Measurements from ENCODE around the gene KCNAB2. TPM values are rescaled to one million over a fixed set of nuclear protein-coding genes. Genes with fewer than 3 reads are reported as not detected.

The KCNAB2 gene
- polyA plus RNA-seq, 1 of the 3 experiments (the other 2 are of a cell fraction) = 7.6 TPM

GRCh38 chr1:6090288-6090687 is 44.6 kb downstream of the KCNAB2 start:
- Histone ChIP-seq H4K20me1 (ENCODE audit: insufficient read depth) (no peaks in the 10 kb centered on the region), H3K27me3 (ENCODE audit: insufficient read depth) (no peaks in the 10 kb centered on the region), H3K4me1 (ENCODE audit: control insufficient read depth in 1 of 2, insufficient read depth in 2 of 2, low read depth in 1 of 2, low read length in 1 of 2) (no peaks in the 10 kb centered on the region), H3K9ac (no peak overlapping the region), H3F3A (replicated peaks; ENCODE audit: insufficient read depth) (no peaks in the 10 kb centered on the region), H2AFZ (ENCODE audit: low read depth) (no peak overlapping the region), H3K9me3 (no peaks in the 10 kb centered on the region), H3K79me2 (ENCODE audit: insufficient read depth) (no peaks in the 10 kb centered on the region), H3K4me2 (no peak overlapping the region), H3K4me3 (ENCODE audit: low read depth in 2 of 2, low read length in 1 of 2) (no peak overlapping the region), H3K27ac (ENCODE audit: low read depth in 2 of 2, low read length in 1 of 2) (no peak overlapping the region), H3K36me3 (replicated peaks in 1 of 2; ENCODE audit: control insufficient read depth in 1 of 2, insufficient read depth in 2 of 2, low read length in 1 of 2) (no peaks in the 10 kb centered on the region), H3K9me2 (no peaks in the 10 kb centered on the region)
- WGBS (ENCODE audit: low lambda C conversion rate) = 86% methylated on average over 7 of the region's 18 CpGs
- no peak for DNase-seq
- ChIA-PET POLR2A (no interaction called here), CTCF (interaction anchor here (1.2 kb wide), 1 partner anchor 8 kb away, joined by 7 read pairs; no protein-coding TSS in a partner anchor)
- TF ChIP-seq RFX5 (IDR thresholded peaks at IDR 0.05; ENCODE audit: low read length) (no peak), SMC3 (IDR thresholded peaks at IDR 0.05; ENCODE audit: low read depth, low read length) (no peak), GATA2 (CRISPR knock-in tag; IDR thresholded peaks at IDR 0.05) (no peak), YY1 (IDR thresholded peaks at IDR 0.05; ENCODE audit: low read depth) (no peak), TAF1 (IDR thresholded peaks at IDR 0.05; ENCODE audit: borderline replicate concordance, low read depth, low read length) (no peak), NFIC (IDR thresholded peaks at IDR 0.05; ENCODE audit: borderline replicate concordance) (no peak), IRF3 (IDR thresholded peaks at IDR 0.05; ENCODE audit: low read depth, low read length) (no peak), RAD21 (IDR thresholded peaks at IDR 0.05; ENCODE audit: low read length) (no peak), NRF1 (IDR thresholded peaks at IDR 0.05; ENCODE audit: low read depth, low read length) (no peak)
- TF ChIP-seq, protein P1, sequence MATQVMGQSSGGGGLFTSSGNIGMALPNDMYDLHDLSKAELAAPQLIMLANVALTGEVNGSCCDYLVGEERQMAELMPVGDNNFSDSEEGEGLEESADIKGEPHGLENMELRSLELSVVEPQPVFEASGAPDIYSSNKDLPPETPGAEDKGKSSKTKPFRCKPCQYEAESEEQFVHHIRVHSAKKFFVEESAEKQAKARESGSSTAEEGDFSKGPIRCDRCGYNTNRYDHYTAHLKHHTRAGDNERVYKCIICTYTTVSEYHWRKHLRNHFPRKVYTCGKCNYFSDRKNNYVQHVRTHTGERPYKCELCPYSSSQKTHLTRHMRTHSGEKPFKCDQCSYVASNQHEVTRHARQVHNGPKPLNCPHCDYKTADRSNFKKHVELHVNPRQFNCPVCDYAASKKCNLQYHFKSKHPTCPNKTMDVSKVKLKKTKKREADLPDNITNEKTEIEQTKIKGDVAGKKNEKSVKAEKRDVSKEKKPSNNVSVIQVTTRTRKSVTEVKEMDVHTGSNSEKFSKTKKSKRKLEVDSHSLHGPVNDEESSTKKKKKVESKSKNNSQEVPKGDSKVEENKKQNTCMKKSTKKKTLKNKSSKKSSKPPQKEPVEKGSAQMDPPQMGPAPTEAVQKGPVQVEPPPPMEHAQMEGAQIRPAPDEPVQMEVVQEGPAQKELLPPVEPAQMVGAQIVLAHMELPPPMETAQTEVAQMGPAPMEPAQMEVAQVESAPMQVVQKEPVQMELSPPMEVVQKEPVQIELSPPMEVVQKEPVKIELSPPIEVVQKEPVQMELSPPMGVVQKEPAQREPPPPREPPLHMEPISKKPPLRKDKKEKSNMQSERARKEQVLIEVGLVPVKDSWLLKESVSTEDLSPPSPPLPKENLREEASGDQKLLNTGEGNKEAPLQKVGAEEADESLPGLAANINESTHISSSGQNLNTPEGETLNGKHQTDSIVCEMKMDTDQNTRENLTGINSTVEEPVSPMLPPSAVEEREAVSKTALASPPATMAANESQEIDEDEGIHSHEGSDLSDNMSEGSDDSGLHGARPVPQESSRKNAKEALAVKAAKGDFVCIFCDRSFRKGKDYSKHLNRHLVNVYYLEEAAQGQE (IDR thresholded peaks at IDR 0.05; ENCODE audit: low read depth, low read length) = no peak
- TF ChIP-seq, protein P2, sequence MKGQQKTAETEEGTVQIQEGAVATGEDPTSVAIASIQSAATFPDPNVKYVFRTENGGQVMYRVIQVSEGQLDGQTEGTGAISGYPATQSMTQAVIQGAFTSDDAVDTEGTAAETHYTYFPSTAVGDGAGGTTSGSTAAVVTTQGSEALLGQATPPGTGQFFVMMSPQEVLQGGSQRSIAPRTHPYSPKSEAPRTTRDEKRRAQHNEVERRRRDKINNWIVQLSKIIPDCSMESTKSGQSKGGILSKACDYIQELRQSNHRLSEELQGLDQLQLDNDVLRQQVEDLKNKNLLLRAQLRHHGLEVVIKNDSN (IDR thresholded peaks at IDR 0.05; ENCODE audit: borderline replicate concordance, low read depth) = no peak
